ENCODE results near the gene PRLR.

The PRLR gene

GRCh38 chr5:35240892-35241291, 10.6 kb upstream of the PRLR start:
- H2AFZ ChIP-seq (ENCODE audit: low read depth, low read length) = no peak overlapping the region
- no peaks in the 10 kb centered on the region for H3K79me2 ChIP-seq (ENCODE audit: low read length)
- H3K4me2 ChIP-seq (ENCODE audit: low read length) = no peak overlapping the region
- no peak overlapping the region for H3K4me3 ChIP-seq (ENCODE audit: low read length)
- H3K36me3 ChIP-seq (replicated peaks; ENCODE audit: low read depth, low read length) = no peaks in the 10 kb centered on the region
- H4K20me1 ChIP-seq (ENCODE audit: insufficient read depth, low read length) = no peaks in the 10 kb centered on the region
- H3K9ac ChIP-seq (ENCODE audit: low read length) = no peak overlapping the region
- no peak for TF ChIP-seq CTCF (IDR thresholded peaks at IDR 0.05; ENCODE audit: low read depth, low read length)
- no peaks in the 10 kb centered on the region for H3K9me3 ChIP-seq (ENCODE audit: insufficient read depth, low read length)
- 0 out of 2 replicates have a peak, but pooled peaks cover 2% of the 10 kb centered on the region for H3K4me1 ChIP-seq (ENCODE audit: low read length)
- no peaks in the 10 kb centered on the region for H3K27me3 ChIP-seq (ENCODE audit: low read depth, low read length)
- H3K27ac ChIP-seq (ENCODE audit: low read length) = no peak overlapping the region

GRCh38 chr5:35239911-35240610, 9.8 kb upstream of the PRLR start:
- H3K79me2 ChIP-seq (ENCODE audit: low read length) = no peaks in the 10 kb centered on the region
- H3K9ac ChIP-seq (ENCODE audit: low read length) = no peak overlapping the region
- no peaks in the 10 kb centered on the region for H3K27me3 ChIP-seq (ENCODE audit: low read depth, low read length)

GRCh38 chr5:35239476-35239875, 9.2 kb upstream of the PRLR start:
- Histone ChIP-seq H3K36me3 (replicated peaks; ENCODE audit: low read depth, low read length) (no peaks in the 10 kb centered on the region), H3K9me3 (ENCODE audit: insufficient read depth, low read length) (no peaks in the 10 kb centered on the region), H3K79me2 (ENCODE audit: low read length) (no peaks in the 10 kb centered on the region), H3K4me1 (ENCODE audit: low read length) (0 out of 2 replicates have a peak, but pooled peaks cover 2% of the 10 kb centered on the region), H4K20me1 (ENCODE audit: insufficient read depth, low read length) (no peaks in the 10 kb centered on the region), H3K27ac (ENCODE audit: low read length) (no peak overlapping the region), H3K4me3 (ENCODE audit: low read length) (no peak overlapping the region), H3K4me2 (ENCODE audit: low read length) (no peak overlapping the region), H3K27me3 (ENCODE audit: low read depth, low read length) (no peaks in the 10 kb centered on the region), H3K9ac (ENCODE audit: low read length) (no peak overlapping the region), H2AFZ (ENCODE audit: low read depth, low read length) (no peak overlapping the region)
- no peak for TF ChIP-seq EZH2phosphoT487 (IDR thresholded peaks at IDR 0.05; ENCODE audit: low read depth)

More at GRCh38 chr5:35239911-35240610, 9.8 kb upstream of the PRLR start:
- Histone ChIP-seq H3K27ac (ENCODE audit: low read length) (no peak overlapping the region), H3K4me2 (ENCODE audit: low read length) (no peak overlapping the region), H3K9me3 (ENCODE audit: insufficient read depth, low read length) (no peaks in the 10 kb centered on the region), H4K20me1 (ENCODE audit: insufficient read depth, low read length) (no peaks in the 10 kb centered on the region), H3K4me1 (ENCODE audit: low read length) (0 out of 2 replicates have a peak, but pooled peaks cover 2% of the 10 kb centered on the region), H2AFZ (ENCODE audit: low read depth, low read length) (no peak overlapping the region), H3K4me3 (ENCODE audit: low read length) (no peak overlapping the region), H3K36me3 (replicated peaks; ENCODE audit: low read depth, low read length) (no peaks in the 10 kb centered on the region)
- TF ChIP-seq CTCF (IDR thresholded peaks at IDR 0.05; ENCODE audit: low read depth, low read length) (no peak), EZH2phosphoT487 (IDR thresholded peaks at IDR 0.05; ENCODE audit: low read depth) (no peak)

GRCh38 chr5:35237580-35238376, 7.5 kb upstream of the PRLR start:
- no peaks in the 10 kb centered on the region for H4K20me1 ChIP-seq (ENCODE audit: insufficient read depth, low read length)
- H3K36me3 ChIP-seq (replicated peaks; ENCODE audit: low read depth, low read length) = no peaks in the 10 kb centered on the region
- H3K79me2 ChIP-seq (ENCODE audit: low read length) = no peaks in the 10 kb centered on the region
- no peak for TF ChIP-seq EZH2phosphoT487 (IDR thresholded peaks at IDR 0.05; ENCODE audit: low read depth)
- no peak for TF ChIP-seq CTCF (IDR thresholded peaks at IDR 0.05; ENCODE audit: low read depth, low read length)
- no peak overlapping the region for H3K4me3 ChIP-seq (ENCODE audit: low read length)
- no peaks in the 10 kb centered on the region for H3K9me3 ChIP-seq (ENCODE audit: insufficient read depth, low read length)
- H3K4me1 ChIP-seq (ENCODE audit: low read length) = 0 out of 2 replicates have a peak, but pooled peaks cover 5% of the 10 kb centered on the region
- H3K27me3 ChIP-seq (ENCODE audit: low read depth, low read length) = no peaks in the 10 kb centered on the region
- H3K4me2 ChIP-seq (ENCODE audit: low read length) = no peak overlapping the region
- no peak overlapping the region for H3K27ac ChIP-seq (ENCODE audit: low read length)
- no peak overlapping the region for H2AFZ ChIP-seq (ENCODE audit: low read depth, low read length)
- no peak overlapping the region for H3K9ac ChIP-seq (ENCODE audit: low read length)

Measured in OCI-LY3 (cell line).